ENCODE measurements around the gene RSU1.

The RSU1 gene

DNA sequence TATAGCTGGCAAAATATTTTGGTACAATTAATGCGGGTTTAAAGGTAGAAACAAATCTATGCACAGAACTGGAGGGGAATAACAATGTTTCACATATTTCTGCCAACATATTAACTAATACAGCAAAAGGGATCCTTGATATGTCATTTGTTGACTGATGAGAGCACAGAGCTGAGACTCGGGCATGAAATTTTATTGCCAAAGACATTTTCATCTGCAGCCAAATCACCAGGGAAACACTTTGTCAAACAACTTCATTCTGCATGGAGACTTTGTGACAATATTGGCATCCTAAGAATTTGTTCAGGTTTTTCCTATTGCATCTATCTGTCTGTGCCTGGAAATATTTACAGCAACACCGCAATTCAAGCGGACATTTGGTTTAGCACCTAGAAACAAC lies 177.8 kb downstream of the RSU1 start:
- Histone ChIP-seq H3K9me3 (no peaks in the 10 kb centered on the region), H3K36me3 (no peaks in the 10 kb centered on the region), H3K4me3 (no peak overlapping the region), H3K27me3 (no peaks in the 10 kb centered on the region), H3K4me1 (no peaks in the 10 kb centered on the region), H3K27ac (no peak overlapping the region)
- intact Hi-C loops (cut with DNase I; ENCODE audit: low total_unique reads) = no loop called here
- no peak for DNase-seq
- TF ChIP-seq, protein P1, sequence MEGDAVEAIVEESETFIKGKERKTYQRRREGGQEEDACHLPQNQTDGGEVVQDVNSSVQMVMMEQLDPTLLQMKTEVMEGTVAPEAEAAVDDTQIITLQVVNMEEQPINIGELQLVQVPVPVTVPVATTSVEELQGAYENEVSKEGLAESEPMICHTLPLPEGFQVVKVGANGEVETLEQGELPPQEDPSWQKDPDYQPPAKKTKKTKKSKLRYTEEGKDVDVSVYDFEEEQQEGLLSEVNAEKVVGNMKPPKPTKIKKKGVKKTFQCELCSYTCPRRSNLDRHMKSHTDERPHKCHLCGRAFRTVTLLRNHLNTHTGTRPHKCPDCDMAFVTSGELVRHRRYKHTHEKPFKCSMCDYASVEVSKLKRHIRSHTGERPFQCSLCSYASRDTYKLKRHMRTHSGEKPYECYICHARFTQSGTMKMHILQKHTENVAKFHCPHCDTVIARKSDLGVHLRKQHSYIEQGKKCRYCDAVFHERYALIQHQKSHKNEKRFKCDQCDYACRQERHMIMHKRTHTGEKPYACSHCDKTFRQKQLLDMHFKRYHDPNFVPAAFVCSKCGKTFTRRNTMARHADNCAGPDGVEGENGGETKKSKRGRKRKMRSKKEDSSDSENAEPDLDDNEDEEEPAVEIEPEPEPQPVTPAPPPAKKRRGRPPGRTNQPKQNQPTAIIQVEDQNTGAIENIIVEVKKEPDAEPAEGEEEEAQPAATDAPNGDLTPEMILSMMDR (IDR thresholded peaks at IDR 0.05) = no peak

DNA sequence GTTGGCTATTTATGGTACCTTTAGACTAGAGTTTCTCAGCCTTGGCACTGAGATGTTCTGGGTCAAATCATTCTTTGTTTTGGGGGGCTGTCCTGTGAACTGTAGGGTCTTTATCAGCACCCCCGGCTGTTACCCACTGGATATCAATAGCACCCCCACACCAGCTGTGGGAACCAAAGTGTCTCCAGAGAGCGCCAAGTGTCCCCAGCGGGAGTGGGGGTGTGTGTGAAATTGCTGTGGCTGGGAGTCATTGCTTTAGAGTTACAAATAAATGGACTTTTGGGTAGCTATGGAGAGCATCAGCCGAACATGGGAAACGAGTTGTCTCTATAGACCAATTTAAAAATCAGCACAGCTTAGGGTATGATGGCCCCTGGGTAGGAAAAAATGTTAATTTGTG lies 184.2 kb downstream of the RSU1 start:
- H3K9me3 ChIP-seq = no peaks in the 10 kb centered on the region
- no peaks in the 10 kb centered on the region for H3K27me3 ChIP-seq
- no peaks in the 10 kb centered on the region for H3K36me3 ChIP-seq
- TF ChIP-seq, protein P1 (IDR thresholded peaks at IDR 0.05) = no peak
- H3K4me1 ChIP-seq = no peaks in the 10 kb centered on the region
- no peak overlapping the region for H3K27ac ChIP-seq
- DNase-seq = no peak
- intact Hi-C loops (cut with DNase I; ENCODE audit: low total_unique reads) = no loop called here
- H3K4me3 ChIP-seq = no peak overlapping the region

DNA sequence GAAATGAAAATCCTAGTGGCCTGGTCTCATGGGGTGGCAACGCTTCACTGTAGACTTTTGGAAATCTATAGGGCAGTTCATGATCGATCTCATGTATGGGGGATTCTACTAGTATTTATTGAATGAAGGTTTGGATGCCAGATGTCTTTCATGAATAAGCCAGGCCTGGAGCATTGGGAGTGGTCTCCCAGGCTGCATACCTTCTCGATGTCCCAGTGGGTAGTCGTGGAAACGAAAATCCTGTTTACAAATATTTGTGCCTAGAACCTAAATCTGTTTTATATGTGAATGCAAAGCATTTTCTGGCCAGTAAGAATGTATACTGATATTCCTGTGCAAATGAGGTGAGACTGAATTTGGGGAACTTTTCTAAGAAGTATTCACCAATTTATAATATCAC lies 190.5 kb downstream of the RSU1 start:
- TF ChIP-seq, protein P1 (IDR thresholded peaks at IDR 0.05) = no peak
- no peaks in the 10 kb centered on the region for H3K9me3 ChIP-seq
- H3K36me3 ChIP-seq = no peaks in the 10 kb centered on the region
- no peaks in the 10 kb centered on the region for H3K4me1 ChIP-seq
- no peak for DNase-seq
- no peaks in the 10 kb centered on the region for H3K27me3 ChIP-seq
- H3K27ac ChIP-seq = no peak overlapping the region
- no peak overlapping the region for H3K4me3 ChIP-seq
- intact Hi-C loops (cut with DNase I; ENCODE audit: low total_unique reads) = no loop called here

DNA sequence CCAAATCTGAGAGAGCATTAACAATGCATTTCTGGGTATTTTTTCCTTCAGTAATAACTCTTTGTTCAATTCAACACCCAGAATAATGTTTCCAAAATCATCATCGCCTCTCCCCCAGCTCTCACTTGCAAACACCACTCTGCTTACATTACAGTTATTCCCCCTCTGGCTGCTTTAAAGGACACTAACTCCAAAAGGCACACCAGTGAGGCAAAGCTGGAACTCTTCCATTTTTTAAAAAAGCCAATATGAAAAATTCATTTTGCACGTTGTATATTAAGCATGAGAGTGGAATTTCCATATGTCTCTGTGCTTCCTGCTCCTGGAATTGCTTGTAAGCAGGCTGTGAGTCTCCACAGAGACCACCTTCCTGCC lies 204.3 kb downstream of the RSU1 start:
- no peak for DNase-seq
- TF ChIP-seq, protein P1 (IDR thresholded peaks at IDR 0.05) = no peak
- Histone ChIP-seq H3K9me3 (peaks cover 0 to 8% (median 0%) of the 10 kb centered on the region in 3 donors), H3K27me3 (no peaks in the 10 kb centered on the region), H3K4me1 (no peaks in the 10 kb centered on the region), H3K27ac (no peak overlapping the region), H3K4me3 (no peak overlapping the region), H3K36me3 (no peaks in the 10 kb centered on the region)
- intact Hi-C loops (cut with DNase I; ENCODE audit: low total_unique reads) = no loop called here

DNA sequence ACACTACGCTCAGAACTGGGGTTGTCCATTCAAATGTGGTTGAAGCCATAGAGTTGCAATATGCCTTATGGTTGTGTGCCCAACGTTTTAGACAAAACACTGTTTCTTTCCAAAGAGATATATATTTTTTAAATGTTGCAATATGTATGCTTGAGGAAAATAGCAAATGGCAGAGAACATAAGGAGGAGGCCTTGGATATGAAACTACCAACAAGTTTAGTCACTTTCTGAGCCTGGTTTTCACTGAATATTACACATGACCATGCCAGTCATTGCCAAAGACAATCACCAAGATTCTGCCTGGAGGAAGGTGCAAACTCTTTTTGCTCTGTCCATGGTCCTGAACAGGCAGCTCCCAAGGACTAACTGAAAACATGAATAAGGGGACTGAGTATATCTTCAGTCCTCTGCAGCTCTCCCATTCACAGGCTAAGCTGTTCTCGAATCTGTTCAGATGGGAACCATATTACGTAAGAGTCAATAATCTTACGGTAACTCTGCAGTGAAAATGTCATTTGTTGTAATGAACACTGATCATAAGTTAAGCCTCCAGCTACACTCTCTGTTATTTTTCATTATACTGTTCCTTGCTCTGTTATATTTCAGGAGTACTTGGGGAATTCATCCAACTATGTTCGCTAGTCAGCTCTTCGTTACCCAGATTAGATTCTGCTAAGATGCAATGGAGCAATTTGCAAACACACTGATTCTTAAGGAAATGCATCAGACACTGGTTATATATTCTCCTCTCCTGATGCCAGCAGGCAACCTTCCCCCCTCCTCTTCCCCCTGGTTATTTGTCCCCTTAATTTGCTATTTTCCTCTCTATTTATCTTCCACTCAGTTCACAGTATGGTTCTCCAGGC lies 204.9 kb downstream of the RSU1 start:
- TF ChIP-seq, protein P1 (IDR thresholded peaks at IDR 0.05) = no peak
- no peak overlapping the region for H3K27ac ChIP-seq
- H3K27me3 ChIP-seq = no peaks in the 10 kb centered on the region
- intact Hi-C loops (cut with DNase I; ENCODE audit: low total_unique reads) = no loop called here
- H3K36me3 ChIP-seq = no peaks in the 10 kb centered on the region
- H3K9me3 ChIP-seq = peaks cover 0 to 2% (median 0%) of the 10 kb centered on the region in 3 donors
- no peak for DNase-seq
- no peaks in the 10 kb centered on the region for H3K4me1 ChIP-seq
- no peak overlapping the region for H3K4me3 ChIP-seq

Measured in tibial artery (tissue), 4 donors.